Heart right ventricle (tissue), 16 donors: Measurements from ENCODE around the gene DEDD2. TPM values are rescaled to one million over a fixed set of nuclear protein-coding genes. Genes with fewer than 3 reads are reported as not detected.

Experiments used
- ATAC-seq, 8 donors: fragments of 200-7000 bp; cut with Tn5 transposase; one replicate each; pipeline ENCODE4 v1.9.1; 2020; ENCODE audit warnings: mild to moderate bottlenecking in 8 of 8, moderate library complexity in 8 of 8, moderate number of reproducible peaks in 1 of 8
- DNase-seq, 2 donors: peaks; one replicate each; pipeline ENCODE4 v3.0.0-alpha.2; 2020
- H3K27ac ChIP-seq, 10 donors: fragments of 200-600 bp; sonication (generic) in 2 of 10; one replicate each; pipeline versions ENCODE4 v1.5.0 to v1.8.0; 2020 to 2022; ENCODE audit warnings: mild to moderate bottlenecking in 3 of 10
- H3K27me3 ChIP-seq, 7 donors: fragments of 200-600 bp; one replicate each; pipeline ENCODE4 v1.8.0; 2021 to 2022; ENCODE audit warnings: mild to moderate bottlenecking in 2 of 7
- H3K36me3 ChIP-seq, 9 donors: fragments of 200-600 bp; sonication (generic) in 1 of 9; one replicate each; pipeline versions ENCODE4 v1.5.0 to v1.8.0; 2020 to 2022; ENCODE audit warnings: mild to moderate bottlenecking in 2 of 9
- H3K4me1 ChIP-seq, 9 donors: fragments of 200-600 bp; sonication (generic) in 1 of 9; one replicate each; pipeline versions ENCODE4 v1.5.0 to v1.8.0; 2020 to 2022; ENCODE audit warnings: mild to moderate bottlenecking in 4 of 9
- H3K4me3 ChIP-seq, 10 donors: fragments of 200-600 bp; sonication (generic) in 2 of 10; one replicate each; pipeline versions ENCODE4 v1.5.0 to v1.8.0; 2020 to 2022; ENCODE audit warnings: mild to moderate bottlenecking in 7 of 10, moderate library complexity in 2 of 10
- H3K9me3 ChIP-seq, 11 donors: fragments of 200-600 bp in 10 of 11; sonication (generic) in 2 of 11; one replicate each; pipeline versions ENCODE4 v1.5.0 to v1.8.0; 2013 to 2022; ENCODE audit warnings: mild to moderate bottlenecking in 2 of 11, control low read depth in 1 of 11, moderate library complexity in 1 of 11
- WGBS, 2 donors: extraction: QIAGEN DNeasy Blood & Tissue Kit; methylation state at CpG; one replicate each; pipeline ENCODE4 v1.1.7; 2013; ENCODE audit warnings: inconsistent platforms in 1 of 2; 5-methylcytosine and 5-hydroxymethylcytosine counted together
- intact Hi-C, 10 donors: fragments of 100-400 bp; cut with DNase I; formaldehyde crosslinking; loops; one replicate each; pipeline versions ENCODE4 v1.11.1 to v1.14.2; 2022
- polyA plus RNA-seq, 2 donors: library from polyadenylated mRNA; stranded (reverse); fragments of 200-250 nt; gene quantifications; one replicate each; pipeline ENCODE4 v1.2.3, GENCODE V29; 2013
- total RNA-seq, 10 donors: library from RNA; stranded (reverse); fragmentation: NEBNext Ultra II Directional in 3 of 10; extraction: Animal tissue kit (Norgen Biotek cat#: 25700) in 3 of 10; gene quantifications; one replicate each; pipeline versions ENCODE4 v1.2.1 to v1.2.4, GENCODE V29; 2021 to 2023
- TF ChIP-seq, protein P1 (sequence below), 9 donors: fragments of 200-600 bp; sonication (generic) in 2 of 9; IDR thresholded peaks; one replicate each; pipeline versions ENCODE4 v1.5.0 to v1.8.0; 2021 to 2022; ENCODE audit warnings: antibody characterized with exemption in 9 of 9, mild to moderate bottlenecking in 5 of 9, moderate library complexity in 1 of 9
- donor health status: Arrhythmogenic right ventricular cardiomyopathy.
- donor health status: ischemic (EF 13 %, LVEDD 7.1; RV severe dilation, severe dysfunction).
- donor health status: healthy with polysubstance abuse.
- donor health status: DM: no; HTN: yes; CAD: no.
- donor health status: DM: no; HTN: no; CAD: no.
- donor health status: ischemic (EF 25% LVEDD 6.9; RV normal size, moderate dysfunction).
- donor health status: ischemic (EF 25% LVEDD 5.7; RV mildly dilated, moderate dysfunction).
- donor health status: healthy.
- donor health status: DM: yes; HTN: yes; CAD: no.
- donor health status: Ischemic cardiomyopathy.
- donor health status: ischemic (EF 35%, LVEDD 5.7; RV mildly dilated, moderate dysfunction).
- donor health status: nonischemic (EF 11% LVEDD 7.7; RV severe dilation, severe dysfunction).
- donor health status: DM: yes; HTN: yes; CAD: no.
- donor health status: PGD.
- donor health status: ischemic (EF 29% LVEDD 5.4; RV normal size, mild dysfunction).
- donor health status: nonischemic (EF 23%, LVEDD 6.1; RV moderate dilation, normal function).

Gene DEDD2
- total and polyA plus RNA-seq, 12 donors = 9.8 to 20.5 (median 12.6) TPM

DNA sequence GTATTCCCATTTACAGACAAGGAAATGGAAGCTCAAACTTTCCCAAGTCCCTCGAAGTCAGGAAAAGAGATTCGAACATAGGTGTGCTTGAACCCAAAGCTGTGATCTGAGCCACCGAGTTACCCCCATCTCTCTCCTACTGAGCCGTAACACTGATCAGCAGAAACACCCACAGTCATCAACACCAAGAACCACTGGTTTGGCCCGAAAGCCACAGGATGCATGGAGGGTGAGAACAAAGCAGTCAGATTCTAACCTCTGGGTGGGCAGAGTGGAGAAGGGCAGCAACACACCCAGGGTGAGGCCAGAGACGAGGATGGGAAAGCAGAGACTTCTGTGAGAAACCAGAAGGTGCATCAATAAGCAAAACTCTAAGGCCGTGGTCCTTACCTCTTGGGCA lies 57.5 kb downstream of the DEDD2 start:
- H3K4me1 ChIP-seq = no peaks in the 10 kb centered on the region
- ATAC-seq (no peak), DNase-seq (no peak)
- peaks cover 0 to 57% (median 30%) of the 10 kb centered on the region in 7 donors for H3K27me3 ChIP-seq
- TF ChIP-seq, protein P1, sequence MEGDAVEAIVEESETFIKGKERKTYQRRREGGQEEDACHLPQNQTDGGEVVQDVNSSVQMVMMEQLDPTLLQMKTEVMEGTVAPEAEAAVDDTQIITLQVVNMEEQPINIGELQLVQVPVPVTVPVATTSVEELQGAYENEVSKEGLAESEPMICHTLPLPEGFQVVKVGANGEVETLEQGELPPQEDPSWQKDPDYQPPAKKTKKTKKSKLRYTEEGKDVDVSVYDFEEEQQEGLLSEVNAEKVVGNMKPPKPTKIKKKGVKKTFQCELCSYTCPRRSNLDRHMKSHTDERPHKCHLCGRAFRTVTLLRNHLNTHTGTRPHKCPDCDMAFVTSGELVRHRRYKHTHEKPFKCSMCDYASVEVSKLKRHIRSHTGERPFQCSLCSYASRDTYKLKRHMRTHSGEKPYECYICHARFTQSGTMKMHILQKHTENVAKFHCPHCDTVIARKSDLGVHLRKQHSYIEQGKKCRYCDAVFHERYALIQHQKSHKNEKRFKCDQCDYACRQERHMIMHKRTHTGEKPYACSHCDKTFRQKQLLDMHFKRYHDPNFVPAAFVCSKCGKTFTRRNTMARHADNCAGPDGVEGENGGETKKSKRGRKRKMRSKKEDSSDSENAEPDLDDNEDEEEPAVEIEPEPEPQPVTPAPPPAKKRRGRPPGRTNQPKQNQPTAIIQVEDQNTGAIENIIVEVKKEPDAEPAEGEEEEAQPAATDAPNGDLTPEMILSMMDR (IDR thresholded peaks at IDR 0.05) = no peak
- H3K9me3 ChIP-seq = no peaks in the 10 kb centered on the region
- 68 to 74% methylated on average over 7 of the region's 7 CpGs for WGBS, 2 donors
- H3K4me3 ChIP-seq = no peak overlapping the region
- intact Hi-C loops = no loop called here
- no peak overlapping the region for H3K27ac ChIP-seq
- H3K36me3 ChIP-seq = no peaks in the 10 kb centered on the region

DNA sequence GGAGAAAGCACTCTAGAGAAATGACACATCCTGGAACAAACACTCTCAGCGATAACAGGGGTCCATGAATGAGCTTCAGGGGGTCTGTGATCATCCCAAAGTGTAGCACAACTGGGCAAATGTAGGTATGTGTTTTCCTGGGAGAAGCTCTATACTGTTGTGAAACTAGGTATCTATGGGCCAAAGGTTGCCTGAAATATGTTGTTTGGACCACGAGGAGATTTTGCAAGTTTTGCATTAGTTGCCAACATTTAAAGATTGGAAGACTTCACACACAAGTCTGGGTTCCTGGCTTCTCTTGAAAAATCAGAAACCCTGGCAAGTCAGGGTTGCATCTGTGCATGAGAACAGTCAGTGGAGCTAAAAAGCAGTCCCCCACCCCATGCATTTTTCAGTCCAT lies 58.6 kb downstream of the DEDD2 start:
- H3K27me3 ChIP-seq = peaks cover 0 to 67% (median 33%) of the 10 kb centered on the region in 7 donors
- TF ChIP-seq, protein P1 (IDR thresholded peaks at IDR 0.05) = no peak
- H3K27ac ChIP-seq = no peak overlapping the region
- no peaks in the 10 kb centered on the region for H3K9me3 ChIP-seq
- no peaks in the 10 kb centered on the region for H3K36me3 ChIP-seq
- intact Hi-C loops = no loop called here
- 36 to 40% methylated on average over 2 of the region's 2 CpGs for WGBS, 2 donors
- DNase-seq (no peak), ATAC-seq (no peak)
- H3K4me3 ChIP-seq = no peak overlapping the region
- H3K4me1 ChIP-seq = no peaks in the 10 kb centered on the region

DNA sequence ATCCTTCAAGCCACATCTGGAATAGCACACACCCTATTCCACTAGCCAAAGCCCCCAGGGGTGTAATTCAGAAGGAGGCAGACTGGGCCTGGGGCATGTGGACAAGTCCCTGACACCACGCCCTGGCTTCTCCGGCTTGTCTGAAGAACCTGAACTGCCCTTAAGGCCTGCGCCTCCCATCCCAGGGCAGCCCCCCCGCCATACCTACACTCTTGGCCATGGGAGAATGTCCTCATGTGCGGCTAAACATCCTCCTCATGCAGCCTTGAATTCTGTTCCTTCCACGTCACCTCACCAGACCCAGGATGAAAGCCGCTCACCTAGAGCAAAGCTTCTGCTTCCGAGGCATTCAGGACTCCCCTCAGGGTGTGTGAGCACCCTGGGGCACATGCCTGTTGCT lies 60.9 kb downstream of the DEDD2 start:
- DNase-seq = no peak
- Histone ChIP-seq H3K36me3 (no peaks in the 10 kb centered on the region), H3K9me3 (no peaks in the 10 kb centered on the region), H3K4me1 (no peaks in the 10 kb centered on the region), H3K27ac (no peak overlapping the region), H3K27me3 (peaks cover 3 to 70% (median 47%) of the 10 kb centered on the region in 7 donors), H3K4me3 (no peak overlapping the region)
- ATAC-seq = no peak
- TF ChIP-seq, protein P1 (IDR thresholded peaks at IDR 0.05) = no peak
- 86 to 89% methylated on average over 8 of the region's 8 CpGs for WGBS, 2 donors
- intact Hi-C loops = no loop called here

DNA sequence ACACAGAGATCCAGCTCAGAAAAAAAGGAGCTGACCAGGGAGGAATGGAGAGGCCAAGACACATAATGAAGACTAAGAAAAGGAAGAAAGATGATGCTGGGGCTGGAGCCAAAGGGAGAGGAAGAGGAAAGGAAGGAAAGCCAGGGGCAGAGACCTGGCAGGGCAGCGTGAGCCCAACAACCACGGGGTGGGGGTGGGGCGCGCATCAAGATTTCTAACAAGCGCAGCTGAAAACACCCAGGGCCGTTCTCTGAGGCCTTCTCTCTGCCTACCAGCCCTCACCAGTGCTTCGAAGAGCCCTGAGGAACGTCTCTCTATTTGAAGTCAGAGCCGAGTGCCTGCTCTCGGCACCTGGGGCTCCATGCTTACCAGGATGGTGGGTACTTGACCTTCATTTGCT lies 61.7 kb downstream of the DEDD2 start:
- no peaks in the 10 kb centered on the region for H3K4me1 ChIP-seq
- no peak overlapping the region for H3K4me3 ChIP-seq
- no peaks in the 10 kb centered on the region for H3K9me3 ChIP-seq
- H3K27me3 ChIP-seq = peaks cover 10 to 71% (median 50%) of the 10 kb centered on the region in 7 donors
- ATAC-seq = no peak
- TF ChIP-seq, protein P1 (IDR thresholded peaks at IDR 0.05) = no peak
- WGBS, 2 donors = 25 to 32% methylated on average over 10 of the region's 10 CpGs
- no peaks in the 10 kb centered on the region for H3K36me3 ChIP-seq
- no peak for DNase-seq
- no peak overlapping the region for H3K27ac ChIP-seq
- intact Hi-C loops = no loop called here
